Measurements from ENCODE around the gene INSYN2B. TPM values are rescaled to one million over a fixed set of nuclear protein-coding genes. Genes with fewer than 3 reads are reported as not detected.
"Not testable (repeated sequence)": the region's sequence is repeated elsewhere in the genome, so short reads cannot be mapped to it uniquely, and the experiment has no call there.

The INSYN2B gene
- total RNA-seq, 1 experiment from 2014 or later, result not detected

DNA sequence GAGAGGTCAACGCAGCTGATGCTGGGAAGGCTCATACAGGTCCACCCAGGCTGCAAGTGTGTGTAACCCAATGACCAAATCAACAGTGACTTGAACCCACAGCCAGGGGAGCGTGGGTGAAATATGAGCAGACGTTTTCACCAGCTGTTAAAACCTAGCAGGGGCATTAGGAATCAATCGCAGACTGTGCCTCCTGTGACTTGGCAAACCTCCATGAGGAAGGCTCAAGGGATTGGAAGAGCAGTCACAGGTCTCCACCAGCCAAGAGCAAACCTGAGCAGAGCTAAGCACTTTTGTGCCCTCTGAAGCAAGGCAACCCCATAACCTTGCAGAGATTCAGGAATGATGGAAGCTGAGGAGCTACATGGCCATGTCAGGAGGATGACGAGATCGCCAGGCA lies 25.5 kb downstream of the INSYN2B start:
- Histone ChIP-seq H3K9ac (ENCODE audit: low read length) (no peak overlapping the region), H3K4me1 (ENCODE audit: control insufficient read depth in 1 of 2, insufficient read depth in 2 of 2, low read length in 2 of 2) (no peaks in the 10 kb centered on the region), H4K20me1 (ENCODE audit: insufficient read depth) (no peaks in the 10 kb centered on the region), H3K4me2 (ENCODE audit: low read length) (no peak overlapping the region), H3K27ac (ENCODE audit: low read depth, low read length) (no peak overlapping the region), H3K27me3 (ENCODE audit: insufficient read depth, low read length) (peaks cover 71% of the 10 kb centered on the region), H2AFZ (ENCODE audit: low read depth, low read length, poor library complexity, severe bottlenecking) (no peak overlapping the region), H3K9me3 (ENCODE audit: control insufficient read depth in 1 of 2, insufficient read depth in 1 of 2, low read depth in 1 of 2, low read length in 2 of 2) (no peaks in the 10 kb centered on the region), H3K36me3 (ENCODE audit: control insufficient read depth in 1 of 2, insufficient read depth in 2 of 2, low read length in 2 of 2) (no peaks in the 10 kb centered on the region), H3K79me2 (ENCODE audit: insufficient read depth, low read length) (no peaks in the 10 kb centered on the region), H3K4me3 (replicated peaks in 1 of 2; ENCODE audit: low read depth in 1 of 2, low read length in 2 of 2) (no peak overlapping the region), H3K9me2 (ENCODE audit: insufficient read depth) (no peaks in the 10 kb centered on the region)
- ChIA-PET CTCF (no interaction called here), RAD21 (ENCODE audit: low non-redundant PET in 1 of 2, low total read pairs in 2 of 2, uncharacterized antibody in 2 of 2, unreplicated experiment in 2 of 2) (no interaction called here), POLR2A (no interaction called here)
- ATAC-seq, result no peak
- BruUV-seq (replicated peaks), result no TSS peak
- TF ChIP-seq EZH2 (IDR thresholded peaks at IDR 0.05), result no peak
- TF ChIP-seq EZH2phosphoT487 (IDR thresholded peaks at IDR 0.05; ENCODE audit: borderline replicate concordance), result no peak
- TF ChIP-seq SRF (IDR thresholded peaks at IDR 0.05; ENCODE audit: low read depth), result no peak
- TF ChIP-seq JUND (IDR thresholded peaks at IDR 0.05), result no peak
- TF ChIP-seq MAX (IDR thresholded peaks at IDR 0.05), result no peak
- no peak for TF ChIP-seq YY1 (IDR thresholded peaks at IDR 0.05; ENCODE audit: extremely low read depth, insufficient replicate concordance, low read depth, low read length)
- TF ChIP-seq ELF1 (IDR thresholded peaks at IDR 0.05; ENCODE audit: borderline replicate concordance, low read depth), result no peak
- intact Hi-C loops (cut with micrococcal nuclease), result no loop called here
- no peak for DNase-seq (ENCODE audit: low read depth, low spot score)

DNA sequence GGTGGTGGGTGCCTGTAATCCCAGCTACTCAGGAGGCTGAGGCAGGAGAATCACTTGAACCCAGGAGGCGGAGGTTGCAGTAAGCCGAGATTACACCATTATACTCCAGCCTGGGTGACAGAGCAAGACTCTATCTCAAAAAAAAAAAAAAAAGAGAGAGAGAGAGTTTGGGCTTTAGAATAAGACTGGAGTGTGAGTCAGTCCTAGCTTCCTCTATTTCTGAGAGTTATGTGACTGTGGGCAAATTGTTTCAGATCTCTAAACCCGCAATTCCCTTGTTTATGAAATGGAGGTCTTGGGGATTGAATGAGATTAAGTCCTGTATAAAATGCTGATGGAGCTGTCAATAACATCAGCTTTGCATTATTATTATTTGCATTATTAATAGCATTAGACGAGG lies 27.1 kb downstream of the INSYN2B start:
- CTCF ChIA-PET; H3K36me3 ChIP-seq (ENCODE audit: control insufficient read depth in 1 of 2, insufficient read depth in 2 of 2, low read length in 2 of 2); H3K4me1 ChIP-seq (ENCODE audit: control insufficient read depth in 1 of 2, insufficient read depth in 2 of 2, low read length in 2 of 2); H3K79me2 ChIP-seq (ENCODE audit: insufficient read depth, low read length); ATAC-seq; intact Hi-C loops (cut with micrococcal nuclease); BruUV-seq (replicated peaks); H4K20me1 ChIP-seq (ENCODE audit: insufficient read depth); H3K27ac ChIP-seq (ENCODE audit: low read depth, low read length); H2AFZ ChIP-seq (ENCODE audit: low read depth, low read length, poor library complexity, severe bottlenecking); H3K4me2 ChIP-seq (ENCODE audit: low read length); RAD21 ChIA-PET (ENCODE audit: low non-redundant PET in 1 of 2, low total read pairs in 2 of 2, uncharacterized antibody in 2 of 2, unreplicated experiment in 2 of 2); H3K9me3 ChIP-seq (ENCODE audit: control insufficient read depth in 1 of 2, insufficient read depth in 1 of 2, low read depth in 1 of 2, low read length in 2 of 2); DNase-seq (ENCODE audit: low read depth, low spot score); H3K9ac ChIP-seq (ENCODE audit: low read length); POLR2A ChIA-PET; H3K9me2 ChIP-seq (ENCODE audit: insufficient read depth); H3K4me3 ChIP-seq (replicated peaks in 1 of 2; ENCODE audit: low read depth in 1 of 2, low read length in 2 of 2): not testable (repeated sequence)
- peaks cover 61% of the 10 kb centered on the region for H3K27me3 ChIP-seq (ENCODE audit: insufficient read depth, low read length)
